ENCODE results near the gene SCIMP.

DNA sequence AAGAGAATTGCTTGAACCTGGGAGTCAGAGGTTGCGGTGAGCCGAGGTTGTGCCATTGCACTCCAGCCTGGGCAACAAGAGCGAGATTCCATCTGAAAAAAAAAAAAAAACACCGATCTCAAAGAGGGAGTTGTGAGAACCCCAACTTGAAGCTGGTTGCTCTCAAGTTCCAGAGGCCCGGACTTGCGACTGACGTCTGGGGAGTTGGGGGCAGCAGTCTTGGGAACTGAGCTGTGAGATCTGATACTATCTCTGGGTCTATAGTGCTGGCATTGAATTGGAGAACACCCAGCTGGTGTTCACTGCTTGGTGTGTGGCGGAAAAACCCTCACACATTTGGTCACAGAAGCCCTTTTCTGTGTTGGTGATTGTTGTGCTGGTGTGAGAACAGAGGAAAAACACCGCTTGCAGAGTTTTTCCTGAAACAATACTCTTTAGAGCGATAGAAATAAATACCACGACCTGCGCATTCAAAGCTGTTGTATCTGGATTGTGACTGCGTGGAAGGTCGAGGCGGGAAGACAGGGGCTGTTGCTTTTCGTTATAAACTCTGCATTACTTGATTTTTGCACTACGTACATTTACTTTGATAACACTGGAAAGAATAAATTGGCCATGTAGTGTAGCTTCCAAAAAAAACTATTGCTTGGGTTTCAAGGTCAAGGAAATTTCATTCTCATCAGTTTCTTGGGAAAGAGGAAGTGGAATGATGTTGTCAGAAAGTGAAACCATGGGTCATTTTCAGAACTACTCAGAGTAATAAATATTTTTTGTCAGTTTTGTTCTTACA lies 8.8 kb downstream of the SCIMP start:
- no peak for TF ChIP-seq POLR2A (IDR thresholded peaks at IDR 0.05; ENCODE audit: low read length)
- TF ChIP-seq GATA1 (IDR thresholded peaks at IDR 0.05; ENCODE audit: low read depth, low read length) = no peak

Measured in erythroblast (primary cell).